SU-DHL-6 (cell line): Measurements from ENCODE around the gene TMEM131L.

Experiments used
- H2AFZ ChIP-seq: fragments of 200-600 bp; sonication (generic); 2 replicates; pipeline ENCODE4 v1.6.1; 2014; ENCODE audit warnings: low read depth, mild to moderate bottlenecking, moderate library complexity, mixed read lengths, antibody characterized with exemption, low read length; ENCODE audit not compliant: severe bottlenecking
- H3F3A ChIP-seq: fragments of 200-600 bp; shearing (Covaris generic); 2 replicates; pipeline ENCODE4 v1.6.0; 2016; ENCODE audit warnings: antibody characterized with exemption, mild to moderate bottlenecking; ENCODE audit not compliant: insufficient read depth
- H3K27ac ChIP-seq: fragments of 200-600 bp; sonication (generic); 2 replicates; pipeline ENCODE4 v1.5.1; 2016; ENCODE audit warnings: low read depth, mild to moderate bottlenecking, low read length, moderate library complexity, mixed read lengths
- H3K27me3 ChIP-seq: fragments of 200-600 bp; sonication (generic), shearing (Covaris generic); 2 replicates; pipeline ENCODE4 v1.6.0; 2014; ENCODE audit warnings: mild to moderate bottlenecking, low read length
- H3K36me3 ChIP-seq: fragments of 200-600 bp; sonication (generic); 2 replicates; pipeline ENCODE4 v1.6.1; 2014; ENCODE audit warnings: mild to moderate bottlenecking, low read length, mixed read lengths
- H3K4me2 ChIP-seq: fragments of 300-600, 200-600 bp; shearing (Covaris generic), sonication (generic); 2 replicates; pipeline ENCODE4 v1.6.0; 2014; ENCODE audit warnings: low read length, low read depth, mild to moderate bottlenecking; ENCODE audit not compliant: poor library complexity, severe bottlenecking
- H3K4me3 ChIP-seq: fragments of 200-600 bp; sonication (generic); 2 replicates; pipeline ENCODE4 v1.5.1; 2014; ENCODE audit warnings: antibody characterized with exemption, low read length, mild to moderate bottlenecking, mixed read lengths; ENCODE audit not compliant: insufficient read depth, poor library complexity, severe bottlenecking
- H3K79me2 ChIP-seq: fragments of 200-600 bp; sonication (generic); 2 replicates; pipeline ENCODE4 v1.6.1; 2014; ENCODE audit warnings: mild to moderate bottlenecking, low read length, moderate library complexity; ENCODE audit not compliant: insufficient read depth
- H3K9ac ChIP-seq: fragments of 200-600 bp; sonication (generic); 2 replicates; pipeline ENCODE4 v1.7.0; 2014; ENCODE audit warnings: mild to moderate bottlenecking, low read length
- H3K9me2 ChIP-seq: fragments of 200-600 bp; sonication (generic); replicated peaks from 2 replicates; pipeline ENCODE4 v1.6.1; 2014; ENCODE audit warnings: low read length; ENCODE audit not compliant: insufficient read depth
- H3K9me3 ChIP-seq: fragments of 200-600 bp; sonication (generic); 2 replicates; pipeline ENCODE4 v1.6.1; 2014; ENCODE audit warnings: low read length, mixed read lengths; ENCODE audit not compliant: insufficient read depth
- H4K20me1 ChIP-seq: fragments of 200-600 bp; sonication (generic); 2 replicates; pipeline ENCODE4 v1.6.1; 2014; ENCODE audit warnings: low read depth, mild to moderate bottlenecking, antibody characterized with exemption, low read length, moderate library complexity, mixed read lengths
- EZH2phosphoT487 ChIP-seq: fragments of 200-600 bp; sonication (generic), shearing (Covaris generic); conservative IDR thresholded peaks from 2 replicates; pipeline ENCODE4 v1.6.1; 2018; ENCODE audit warnings: mild to moderate bottlenecking, antibody characterized with exemption, low read length, moderate library complexity, mixed read lengths
- TF ChIP-seq, protein P1 (sequence below): fragments of 200-600 bp; sonication (generic); IDR thresholded peaks from one replicate; pipeline ENCODE4 v1.5.1; 2017; ENCODE audit warnings: antibody characterized with exemption, mild to moderate bottlenecking, low read length, moderate library complexity; ENCODE audit not compliant: insufficient read depth, poor library complexity, severe bottlenecking

The TMEM131L gene

DNA sequence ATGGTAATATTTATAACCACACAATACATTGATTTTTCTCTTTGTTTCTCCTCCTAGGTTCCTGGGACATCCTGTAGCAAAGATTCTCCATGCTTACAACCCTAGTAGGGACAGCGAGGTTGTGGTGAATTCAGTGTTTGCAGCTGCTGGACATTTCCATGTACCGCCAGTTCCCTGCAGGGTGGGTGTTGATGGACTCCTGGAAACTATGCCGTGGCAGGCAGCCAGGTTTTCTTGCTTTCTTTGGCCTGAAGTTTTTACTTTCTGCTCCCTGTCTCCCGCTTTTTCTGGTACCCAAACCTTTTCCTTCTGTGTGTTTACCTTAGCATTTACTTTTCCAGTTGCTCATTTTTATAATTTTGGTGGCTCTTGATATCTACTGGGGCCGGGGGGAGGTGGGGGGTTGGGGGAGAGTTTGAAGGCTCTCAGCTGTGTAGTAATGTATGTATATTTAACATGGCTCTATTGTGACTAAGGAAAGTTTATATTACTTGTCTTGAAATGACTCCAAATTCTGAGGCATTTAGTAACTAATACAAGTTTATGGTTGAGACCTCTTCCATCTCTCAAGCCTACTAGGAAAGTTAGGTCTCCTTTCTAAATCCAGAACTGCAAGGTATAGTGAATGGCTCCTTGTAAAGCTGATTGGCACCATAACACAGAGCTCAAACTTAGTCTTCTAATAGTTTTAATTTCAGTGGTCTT lies 89.7 kb downstream of the TMEM131L start:
- Histone ChIP-seq H3F3A (peaks cover 29% of the 10 kb centered on the region; the same call in 1 of the 2 replicates), H3K79me2 (peaks cover 94% of the 10 kb centered on the region), H4K20me1 (peaks cover 22% of the 10 kb centered on the region), H3K9me3 (no peaks in the 10 kb centered on the region), H3K9ac (no peak overlapping the region), H3K27me3 (no peaks in the 10 kb centered on the region), H3K4me2 (no peak overlapping the region), H3K27ac (no peak overlapping the region), H3K36me3 (peaks cover 78% of the 10 kb centered on the region), H2AFZ (no peak overlapping the region), H3K9me2 (no peaks in the 10 kb centered on the region), H3K4me3 (no peak overlapping the region)
- no peak for TF ChIP-seq EZH2phosphoT487
- TF ChIP-seq, protein P1, sequence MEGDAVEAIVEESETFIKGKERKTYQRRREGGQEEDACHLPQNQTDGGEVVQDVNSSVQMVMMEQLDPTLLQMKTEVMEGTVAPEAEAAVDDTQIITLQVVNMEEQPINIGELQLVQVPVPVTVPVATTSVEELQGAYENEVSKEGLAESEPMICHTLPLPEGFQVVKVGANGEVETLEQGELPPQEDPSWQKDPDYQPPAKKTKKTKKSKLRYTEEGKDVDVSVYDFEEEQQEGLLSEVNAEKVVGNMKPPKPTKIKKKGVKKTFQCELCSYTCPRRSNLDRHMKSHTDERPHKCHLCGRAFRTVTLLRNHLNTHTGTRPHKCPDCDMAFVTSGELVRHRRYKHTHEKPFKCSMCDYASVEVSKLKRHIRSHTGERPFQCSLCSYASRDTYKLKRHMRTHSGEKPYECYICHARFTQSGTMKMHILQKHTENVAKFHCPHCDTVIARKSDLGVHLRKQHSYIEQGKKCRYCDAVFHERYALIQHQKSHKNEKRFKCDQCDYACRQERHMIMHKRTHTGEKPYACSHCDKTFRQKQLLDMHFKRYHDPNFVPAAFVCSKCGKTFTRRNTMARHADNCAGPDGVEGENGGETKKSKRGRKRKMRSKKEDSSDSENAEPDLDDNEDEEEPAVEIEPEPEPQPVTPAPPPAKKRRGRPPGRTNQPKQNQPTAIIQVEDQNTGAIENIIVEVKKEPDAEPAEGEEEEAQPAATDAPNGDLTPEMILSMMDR: no peak

DNA sequence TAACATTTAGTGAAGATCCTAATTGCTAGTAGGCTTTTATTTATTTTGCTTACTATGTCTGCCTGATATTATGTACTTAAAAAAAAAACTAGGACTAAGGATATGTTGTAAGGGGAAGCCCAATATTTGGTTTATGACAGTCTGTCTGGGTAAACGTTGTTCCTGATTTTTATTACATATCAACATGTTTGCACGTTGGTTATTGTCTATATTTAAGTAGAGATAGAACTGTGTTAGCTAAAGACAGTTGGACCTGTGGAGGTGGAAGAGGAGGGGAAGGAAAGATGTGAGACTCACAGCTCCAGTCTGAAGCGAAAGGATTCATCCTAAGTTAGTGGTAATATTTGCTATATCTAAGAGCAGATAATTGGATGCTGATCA lies 90.3 kb downstream of the TMEM131L start:
- no peak for TF ChIP-seq EZH2phosphoT487
- TF ChIP-seq, protein P1: no peak
- no peaks in the 10 kb centered on the region for H3K27me3 ChIP-seq
- no peak overlapping the region for H3K9ac ChIP-seq
- peaks cover 90% of the 10 kb centered on the region for H3K79me2 ChIP-seq
- no peak overlapping the region for H3K4me2 ChIP-seq
- peaks cover 17% of the 10 kb centered on the region for H4K20me1 ChIP-seq
- H3F3A ChIP-seq: peaks cover 34% of the 10 kb centered on the region
- H3K9me3 ChIP-seq: no peaks in the 10 kb centered on the region
- peaks cover 81% of the 10 kb centered on the region for H3K36me3 ChIP-seq
- no peak overlapping the region for H2AFZ ChIP-seq
- no peaks in the 10 kb centered on the region for H3K9me2 ChIP-seq
- H3K27ac ChIP-seq: no peak overlapping the region
- no peak overlapping the region for H3K4me3 ChIP-seq

DNA sequence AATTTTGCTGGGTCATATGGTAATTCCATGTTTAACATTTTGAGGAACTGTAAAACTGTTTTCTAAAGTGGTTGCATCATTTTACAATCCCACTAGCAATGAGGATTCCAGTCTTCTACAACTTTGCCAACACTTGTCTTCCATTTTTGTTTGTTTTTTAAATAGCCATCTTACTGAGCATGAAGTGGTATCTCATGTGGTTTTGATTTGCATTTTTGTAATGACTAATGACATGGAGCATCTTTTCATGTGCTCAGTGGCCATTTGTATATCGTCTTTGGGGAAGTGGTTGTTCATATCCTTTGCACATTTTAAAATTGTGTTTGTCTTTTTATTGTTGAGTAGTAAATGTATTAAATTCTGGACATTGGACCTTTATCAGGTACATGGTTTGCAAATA lies 94.7 kb downstream of the TMEM131L start:
- Histone ChIP-seq H3K9me3 (no peaks in the 10 kb centered on the region), H3K4me3 (no peak overlapping the region), H2AFZ (no peak overlapping the region), H3K9ac (no peak overlapping the region), H3K9me2 (no peaks in the 10 kb centered on the region), H3F3A (peaks cover 34% of the 10 kb centered on the region), H3K27ac (peak overlapping the region; percentile 26; the same call in 1 of the 2 replicates), H3K79me2 (peaks cover 91% of the 10 kb centered on the region), H3K27me3 (no peaks in the 10 kb centered on the region), H4K20me1 (peaks cover 6% of the 10 kb centered on the region), H3K36me3 (peaks cover 86% of the 10 kb centered on the region), H3K4me2 (no peak overlapping the region)
- TF ChIP-seq EZH2phosphoT487: no peak
- TF ChIP-seq, protein P1: no peak
